DMS 273 (cell line): ENCODE measurements around the gene NCOA1.

Experiments used
- DNase-seq: peaks from one replicate; lab custom pipeline; 2025; ENCODE audit not compliant: unreplicated experiment; lab: John Stamatoyannopoulos, UW

NCOA1 gene

DNA sequence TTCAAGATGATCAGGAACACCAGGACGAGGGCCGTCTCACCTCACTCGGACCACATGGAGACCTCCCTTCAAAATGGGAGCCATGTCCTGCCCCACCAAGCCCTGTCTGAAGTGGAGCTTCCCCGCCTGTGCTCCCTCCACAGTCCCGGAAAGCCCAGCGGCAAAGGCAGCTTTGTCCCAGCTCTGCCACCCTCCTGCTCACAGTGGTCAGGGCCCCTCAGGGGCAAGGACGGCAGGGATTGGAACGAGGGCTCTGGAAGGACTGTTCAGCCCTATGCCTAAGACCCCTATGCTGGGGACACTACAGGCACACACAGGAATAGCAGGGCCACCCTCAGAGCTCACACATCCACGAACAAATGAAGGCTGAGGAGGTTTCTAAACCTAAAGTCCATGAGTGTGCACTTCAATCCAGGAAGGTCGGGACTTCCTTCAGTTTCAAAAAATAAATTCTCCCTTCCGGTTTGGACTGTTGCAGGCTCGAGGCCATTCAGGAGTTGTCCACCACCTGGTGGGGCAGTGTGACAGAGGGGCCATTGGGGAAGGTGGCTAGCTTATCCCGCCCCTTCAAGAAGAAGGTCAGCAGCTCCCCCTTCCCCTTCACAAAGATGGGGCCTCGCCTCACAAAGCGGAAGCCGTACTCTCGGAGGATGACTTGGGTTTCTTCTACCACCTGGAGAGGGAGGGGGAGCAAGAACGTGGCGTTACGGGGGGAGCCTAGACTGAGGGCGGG, 328.6 kb downstream of the NCOA1 start:
- no peak for DNase-seq

DNA sequence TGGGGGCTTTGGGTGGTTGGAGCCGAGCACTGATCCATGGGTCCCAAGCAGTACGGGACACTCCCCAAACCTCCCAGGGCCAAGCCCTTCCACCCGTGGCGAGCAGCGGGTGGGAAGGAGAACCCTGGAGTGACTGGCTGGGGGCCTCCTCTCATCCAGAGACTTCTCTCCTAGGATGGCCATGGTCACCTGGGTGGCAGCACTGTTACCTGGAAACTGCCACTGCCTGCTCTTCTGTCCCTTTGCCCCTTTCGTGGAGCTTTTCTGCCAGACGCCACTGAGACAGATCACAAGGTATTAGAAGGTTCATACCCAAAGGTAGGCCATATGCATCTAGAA, 329.1 kb downstream of the NCOA1 start:
- no peak for DNase-seq
